ENCODE measurements around the gene PTPMT1.

The PTPMT1 gene

GRCh38 chr11:47616726-47617416 lies 51.5 kb downstream of the PTPMT1 start:
- DNase-seq: no peak

GRCh38 chr11:47617417-47617809 lies 52.0 kb downstream of the PTPMT1 start:
- DNase-seq: no peak

- DNase-seq: no peak
Observed at GRCh38 chr11:47620836-47621378, 55.5 kb downstream of the PTPMT1 start.
